Smooth muscle cell (in vitro differentiated cells): Measurements from ENCODE around the gene UPF1. TPM values are rescaled to one million over a fixed set of nuclear protein-coding genes. Genes with fewer than 3 reads are reported as not detected.
A peak's percentile ranks its signal among the peaks of the same experiment; 100 is the strongest.

Experiments used
- DNase-seq: peaks from one replicate; lab custom pipeline; 2025; ENCODE audit not compliant: unreplicated experiment; lab: John Stamatoyannopoulos, UW
- H2AFZ ChIP-seq: fragments of 200-600 bp; sonication (generic); 2 replicates; pipeline ENCODE4 v1.6.0; 2016; ENCODE audit warnings: antibody characterized with exemption, low read depth, mild to moderate bottlenecking
- H3F3A ChIP-seq: fragments of 200-600 bp; sonication (generic); 2 replicates; pipeline ENCODE4 v1.6.0; 2017; ENCODE audit warnings: antibody characterized with exemption, low read depth
- H3K27ac ChIP-seq: fragments of 200-600 bp; sonication (generic); 2 replicates; pipeline ENCODE4 v1.5.1; 2016; ENCODE audit warnings: low read depth, mild to moderate bottlenecking
- H3K27me3 ChIP-seq: fragments of 200-600 bp; sonication (generic); 2 replicates; pipeline ENCODE4 v1.6.1; 2016; ENCODE audit warnings: low read depth, mild to moderate bottlenecking
- H3K36me3 ChIP-seq: fragments of 200-600 bp; sonication (generic); 2 replicates; pipeline ENCODE4 v1.5.1; 2016; ENCODE audit warnings: low read depth
- H3K4me1 ChIP-seq: fragments of 200-600 bp; sonication (generic); 2 replicates; pipeline ENCODE4 v1.5.1; 2016; ENCODE audit warnings: low read depth
- H3K4me2 ChIP-seq: fragments of 200-600 bp; sonication (generic); 2 replicates; pipeline ENCODE4 v1.6.0; 2016; ENCODE audit warnings: mild to moderate bottlenecking
- H3K4me3 ChIP-seq: fragments of 200-600 bp; sonication (generic); 2 replicates; pipeline ENCODE4 v1.5.1; 2016; ENCODE audit warnings: mild to moderate bottlenecking
- H3K79me2 ChIP-seq: fragments of 200-600 bp; sonication (generic); 2 replicates; pipeline ENCODE4 v1.6.0; 2016; ENCODE audit warnings: low read depth, mild to moderate bottlenecking
- H3K9ac ChIP-seq: fragments of 200-600 bp; sonication (generic); 2 replicates; pipeline ENCODE4 v1.6.0; 2016; ENCODE audit warnings: low read depth
- H3K9me3 ChIP-seq: fragments of 200-600 bp; sonication (generic); replicated peaks from 2 replicates; pipeline ENCODE4 v1.5.1; 2016; ENCODE audit warnings: low read depth
- H4K20me1 ChIP-seq: fragments of 200-600 bp; sonication (generic); 2 replicates; pipeline ENCODE4 v1.6.0; 2016; ENCODE audit warnings: low read depth
- WGBS: methylation state at CpG from one replicate; pipeline ENCODE4 v1.1.7; 2016; ENCODE audit warnings: low lambda C conversion rate; 5-methylcytosine and 5-hydroxymethylcytosine counted together
- polyA plus RNA-seq: library from polyadenylated mRNA; unstranded; fragments of >200 nt; fragmentation: Nextera tagmentation; extraction: Ambion mirVana; gene quantifications from 2 replicates; pipeline ENCODE4 v1.2.1, GENCODE V29; 2016
- total RNA-seq: library from RNA; depleted of rRNA; stranded (reverse); fragments of >200 nt; gene quantifications from 2 replicates; pipeline ENCODE4 v1.2.3, GENCODE V29; 2014
- TF ChIP-seq, protein P1 (sequence below): fragments of 200-600 bp; sonication (generic); IDR thresholded peaks from 2 replicates; pipeline ENCODE4 v1.5.1; 2017; ENCODE audit warnings: borderline replicate concordance, mild to moderate bottlenecking, antibody characterized with exemption; ENCODE audit not compliant: insufficient read depth, poor library complexity, severe bottlenecking

UPF1 gene
- total and polyA plus RNA-seq, 2 experiments from 2014 or later = 30.3 to 37.8 TPM

DNA sequence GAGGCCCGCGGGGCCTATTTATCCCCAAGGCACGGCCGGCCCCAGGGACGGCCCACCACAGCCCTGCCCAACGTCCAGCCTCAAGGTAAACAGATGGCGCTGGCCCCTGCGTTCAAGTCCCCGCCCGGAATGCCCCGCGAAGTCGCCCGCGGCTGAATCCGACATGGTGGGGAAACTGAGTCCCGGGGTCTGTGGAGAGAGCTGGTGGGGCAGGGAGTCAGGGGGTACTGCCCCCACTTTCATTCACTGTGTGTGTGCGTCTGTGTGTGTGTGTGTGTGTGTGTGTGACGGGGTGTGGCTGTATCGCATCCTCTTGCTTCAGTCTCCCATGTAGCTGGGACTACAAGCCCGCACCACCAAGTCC lies 40.5 kb upstream of the UPF1 start:
- Histone ChIP-seq H3K4me3 (peak overlapping the region; percentile 45), H3K9ac (no peak overlapping the region), H3K4me1 (peaks cover 6% of the 10 kb centered on the region), H3F3A (no peaks in the 10 kb centered on the region), H3K9me3 (no peaks in the 10 kb centered on the region), H2AFZ (no peak overlapping the region), H4K20me1 (peaks cover 17% of the 10 kb centered on the region), H3K27me3 (peaks cover 60% of the 10 kb centered on the region), H3K27ac (no peak overlapping the region), H3K36me3 (no peaks in the 10 kb centered on the region), H3K4me2 (peak overlapping the region; percentile 84), H3K79me2 (no peaks in the 10 kb centered on the region)
- DNase-seq = no peak
- TF ChIP-seq, protein P1, sequence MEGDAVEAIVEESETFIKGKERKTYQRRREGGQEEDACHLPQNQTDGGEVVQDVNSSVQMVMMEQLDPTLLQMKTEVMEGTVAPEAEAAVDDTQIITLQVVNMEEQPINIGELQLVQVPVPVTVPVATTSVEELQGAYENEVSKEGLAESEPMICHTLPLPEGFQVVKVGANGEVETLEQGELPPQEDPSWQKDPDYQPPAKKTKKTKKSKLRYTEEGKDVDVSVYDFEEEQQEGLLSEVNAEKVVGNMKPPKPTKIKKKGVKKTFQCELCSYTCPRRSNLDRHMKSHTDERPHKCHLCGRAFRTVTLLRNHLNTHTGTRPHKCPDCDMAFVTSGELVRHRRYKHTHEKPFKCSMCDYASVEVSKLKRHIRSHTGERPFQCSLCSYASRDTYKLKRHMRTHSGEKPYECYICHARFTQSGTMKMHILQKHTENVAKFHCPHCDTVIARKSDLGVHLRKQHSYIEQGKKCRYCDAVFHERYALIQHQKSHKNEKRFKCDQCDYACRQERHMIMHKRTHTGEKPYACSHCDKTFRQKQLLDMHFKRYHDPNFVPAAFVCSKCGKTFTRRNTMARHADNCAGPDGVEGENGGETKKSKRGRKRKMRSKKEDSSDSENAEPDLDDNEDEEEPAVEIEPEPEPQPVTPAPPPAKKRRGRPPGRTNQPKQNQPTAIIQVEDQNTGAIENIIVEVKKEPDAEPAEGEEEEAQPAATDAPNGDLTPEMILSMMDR = no peak
- 53% methylated on average over 15 of the region's 21 CpGs for WGBS

DNA sequence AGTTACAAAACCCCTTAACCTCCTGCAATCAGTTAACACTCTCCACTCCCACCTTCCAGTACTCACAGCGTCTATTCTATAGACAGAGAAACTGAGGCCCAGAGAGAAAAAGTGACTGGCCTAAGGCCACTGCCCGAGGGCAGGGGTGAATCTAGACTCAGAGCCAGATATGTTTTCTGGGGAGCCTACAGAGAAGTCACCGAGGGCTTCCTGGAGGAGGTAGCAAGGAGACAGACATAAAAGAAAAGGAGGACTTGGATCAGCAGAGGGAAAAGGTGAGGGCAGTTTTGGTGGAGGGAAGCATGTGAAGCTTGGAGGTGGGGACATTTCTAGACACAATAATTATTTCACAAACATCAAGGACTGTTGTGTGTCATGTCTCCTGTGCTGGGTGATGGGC lies 39.1 kb upstream of the UPF1 start:
- no peak for DNase-seq
- Histone ChIP-seq H3K27ac (no peak overlapping the region), H3F3A (no peaks in the 10 kb centered on the region), H3K4me3 (no peak overlapping the region), H3K27me3 (peaks cover 50% of the 10 kb centered on the region), H2AFZ (no peak overlapping the region), H4K20me1 (peaks cover 14% of the 10 kb centered on the region), H3K79me2 (no peaks in the 10 kb centered on the region), H3K36me3 (no peaks in the 10 kb centered on the region), H3K4me2 (no peak overlapping the region), H3K9ac (no peak overlapping the region), H3K4me1 (peaks cover 6% of the 10 kb centered on the region), H3K9me3 (no peaks in the 10 kb centered on the region)
- WGBS = 77% methylated on average over 3 of the region's 3 CpGs
- TF ChIP-seq, protein P1 = no peak

DNA sequence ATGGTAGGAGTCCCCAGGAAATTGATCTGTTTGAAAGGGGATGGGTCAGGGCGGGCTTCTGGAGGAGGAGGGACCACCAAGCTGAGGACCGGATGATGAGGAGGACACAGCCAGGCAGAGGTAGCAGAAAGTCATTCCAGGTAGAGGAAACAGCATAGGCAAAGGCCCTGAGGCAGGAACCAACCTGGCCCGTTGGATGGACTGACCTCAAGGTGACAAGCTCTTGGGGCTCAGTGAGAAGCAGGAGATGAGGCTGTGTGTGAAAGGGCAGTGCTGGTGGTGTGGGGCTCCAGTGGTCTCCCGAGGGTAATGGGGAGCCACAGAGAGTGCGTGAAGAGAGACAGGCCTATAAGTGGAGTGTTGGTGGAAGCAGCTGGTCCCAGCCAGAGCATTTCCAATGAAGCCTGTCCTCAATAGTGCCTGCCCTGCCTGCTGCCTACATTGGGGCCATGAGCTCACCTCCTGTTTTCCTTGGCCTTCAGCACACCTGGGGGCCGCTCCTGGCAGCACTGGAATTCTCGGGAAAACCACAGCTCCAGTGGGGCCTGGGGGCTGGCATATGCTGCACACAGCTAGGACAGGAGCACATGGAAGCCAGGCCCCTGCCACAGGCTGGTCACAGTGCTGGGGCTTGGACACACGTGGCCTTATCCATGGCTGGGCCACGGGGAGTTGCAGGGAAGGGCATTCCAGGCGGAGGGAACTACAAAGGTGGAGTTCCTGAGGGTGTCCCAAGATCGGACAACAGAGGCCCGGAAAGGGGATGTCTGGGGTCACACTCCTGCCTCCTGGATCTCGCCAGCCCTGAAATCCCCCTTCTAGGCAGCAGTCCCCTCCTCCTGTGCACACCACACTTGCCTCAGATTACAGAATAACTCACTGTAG lies 38.4 kb upstream of the UPF1 start:
- Histone ChIP-seq H3K79me2 (no peaks in the 10 kb centered on the region), H3K4me2 (no peak overlapping the region), H3K27ac (no peak overlapping the region), H3K36me3 (no peaks in the 10 kb centered on the region), H2AFZ (no peak overlapping the region), H3K4me3 (no peak overlapping the region), H4K20me1 (peaks cover 10% of the 10 kb centered on the region), H3K9ac (no peak overlapping the region), H3K9me3 (no peaks in the 10 kb centered on the region), H3F3A (no peaks in the 10 kb centered on the region), H3K4me1 (peaks cover 6% of the 10 kb centered on the region), H3K27me3 (peaks cover 43% of the 10 kb centered on the region)
- DNase-seq = no peak
- TF ChIP-seq, protein P1 = no peak
- WGBS = 89% methylated on average over 13 of the region's 13 CpGs

DNA sequence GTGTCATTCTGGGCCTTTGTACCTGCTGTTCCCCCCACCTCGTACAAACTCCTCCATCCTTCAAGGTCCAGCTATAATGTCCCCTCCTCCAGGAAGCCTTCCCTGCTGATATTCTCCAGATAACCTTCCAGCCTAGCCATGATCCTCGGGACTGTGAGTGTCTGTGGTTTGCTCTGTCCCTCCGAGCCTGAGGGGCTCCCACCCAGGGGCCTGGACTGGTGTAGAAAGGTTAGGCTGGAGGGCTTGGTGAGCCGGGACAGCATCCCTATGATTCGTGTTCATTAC lies 37.8 kb upstream of the UPF1 start:
- Histone ChIP-seq H3K36me3 (no peaks in the 10 kb centered on the region), H3K4me3 (no peak overlapping the region), H3K4me2 (no peak overlapping the region), H3K4me1 (peaks cover 6% of the 10 kb centered on the region), H2AFZ (no peak overlapping the region), H3K9ac (no peak overlapping the region), H3K27ac (no peak overlapping the region), H3K27me3 (peaks cover 39% of the 10 kb centered on the region), H3K79me2 (no peaks in the 10 kb centered on the region), H3F3A (no peaks in the 10 kb centered on the region), H3K9me3 (no peaks in the 10 kb centered on the region), H4K20me1 (peaks cover 4% of the 10 kb centered on the region)
- DNase-seq = no peak
- TF ChIP-seq, protein P1 = no peak
- 67% methylated on average over 5 of the region's 5 CpGs for WGBS
